CD4-positive, alpha-beta T cell treated with Interleukin-2 at 100 ng/mL for 4 hours (primary cell): ENCODE measurements around the gene RNU2-1.
"Not testable (repeated sequence)": the region's sequence is repeated elsewhere in the genome, so short reads cannot be mapped to it uniquely, and the experiment has no call there.

Source experiments
- DNase-seq: peaks from one replicate; pipeline ENCODE4 v3.0.0-alpha.2; 2020; ENCODE audit warnings: low spot score

Gene RNU2-1

DNA sequence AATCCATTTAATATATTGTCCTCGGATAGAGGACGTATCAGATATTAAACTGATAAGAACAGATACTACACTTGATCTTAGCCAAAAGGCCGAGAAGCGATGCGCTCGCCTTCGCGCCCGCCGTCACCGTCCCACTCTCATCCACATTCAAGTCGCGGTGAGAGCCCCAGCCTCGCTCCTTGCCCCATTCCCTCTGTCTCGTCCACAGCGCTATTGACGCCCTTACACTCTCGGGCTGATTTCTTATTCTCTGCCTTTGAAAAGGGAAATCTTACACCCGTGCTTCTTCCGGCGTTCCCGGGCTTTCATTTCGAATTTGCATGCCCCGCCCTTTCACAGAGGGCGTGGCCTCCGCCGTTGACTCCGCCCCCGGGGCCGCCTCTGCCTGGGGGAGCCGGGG lies at the start of gene RNU2-1:
RNU2-1 (minus strand) TSS at position 101 of the 400 bp plus-strand sequence.
- not testable (repeated sequence) for DNase-seq

DNA sequence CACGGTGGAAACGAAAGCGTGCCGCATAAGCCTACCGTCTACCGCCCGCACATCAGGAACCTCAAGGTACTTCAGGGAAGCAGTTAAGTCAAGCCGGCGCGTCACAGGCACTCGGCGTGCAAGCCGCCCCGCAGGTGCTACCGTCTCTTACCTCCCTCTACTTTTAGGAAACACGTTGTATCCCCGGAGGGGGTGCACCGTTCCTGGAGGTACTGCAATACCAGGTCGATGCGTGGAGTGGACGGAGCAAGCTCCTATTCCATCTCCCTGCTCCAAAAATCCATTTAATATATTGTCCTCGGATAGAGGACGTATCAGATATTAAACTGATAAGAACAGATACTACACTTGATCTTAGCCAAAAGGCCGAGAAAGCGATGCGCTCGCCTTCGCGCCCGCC lies 39.1 kb upstream of the RNU2-1 start:
- DNase-seq: not testable (repeated sequence)

DNA sequence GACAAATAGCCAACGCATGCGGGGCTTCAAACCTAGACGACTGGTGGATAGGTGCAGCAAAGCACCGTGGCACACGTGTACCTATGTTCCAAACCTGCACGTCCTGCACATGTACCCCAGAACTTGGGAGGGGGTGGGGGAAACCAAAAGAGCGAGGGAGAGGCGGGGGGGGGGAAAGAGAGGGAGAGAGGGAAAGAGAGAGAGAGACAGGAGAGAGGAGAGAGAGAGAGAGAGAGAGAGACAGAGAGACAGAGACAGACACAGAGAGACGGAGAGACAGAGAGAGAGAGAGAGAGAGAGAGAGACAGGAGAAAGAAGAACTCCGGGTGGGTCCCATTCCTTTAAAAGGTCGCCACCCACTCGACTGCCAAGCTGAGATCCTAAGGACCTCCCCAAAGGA lies 38.7 kb upstream of the RNU2-1 start:
- peak; percentile 0 for DNase-seq

DNA sequence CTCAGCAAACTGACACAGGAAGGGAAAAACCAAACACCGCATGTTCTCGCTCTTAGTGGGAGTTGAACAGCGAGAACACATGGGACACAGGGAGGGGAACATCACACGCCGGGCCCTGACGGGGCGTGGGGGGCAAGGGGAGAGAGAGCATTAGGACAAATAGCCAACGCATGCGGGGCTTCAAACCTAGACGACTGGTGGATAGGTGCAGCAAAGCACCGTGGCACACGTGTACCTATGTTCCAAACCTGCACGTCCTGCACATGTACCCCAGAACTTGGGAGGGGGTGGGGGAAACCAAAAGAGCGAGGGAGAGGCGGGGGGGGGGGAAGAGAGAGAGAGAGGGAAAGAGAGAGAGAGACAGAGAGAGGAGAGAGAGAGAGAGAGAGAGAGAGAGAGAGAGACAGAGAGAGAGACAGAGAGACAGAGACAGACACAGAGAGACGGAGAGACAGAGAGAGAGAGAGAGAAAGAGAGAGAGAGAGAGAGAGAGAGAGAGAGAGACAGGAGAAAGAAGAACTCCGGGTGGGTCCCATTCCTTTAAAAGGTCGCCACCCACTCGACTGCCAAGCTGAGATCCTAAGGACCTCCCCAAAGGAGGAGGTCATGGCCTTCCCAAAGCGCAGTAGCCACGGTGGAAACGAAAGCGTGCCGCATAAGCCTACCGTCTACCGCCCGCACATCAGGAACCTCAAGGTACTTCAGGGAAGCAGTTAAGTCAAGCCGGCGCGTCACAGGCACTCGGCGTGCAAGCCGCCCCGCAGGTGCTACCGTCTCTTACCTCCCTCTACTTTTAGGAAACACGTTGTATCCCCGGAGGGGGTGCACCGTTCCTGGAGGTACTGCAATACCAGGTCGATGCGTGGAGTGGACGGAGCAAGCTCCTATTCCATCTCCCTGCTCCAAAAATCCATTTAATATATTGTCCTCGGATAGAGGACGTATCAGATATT lies 37.1 kb upstream of the RNU2-1 start:
- DNase-seq: not testable (repeated sequence)

DNA sequence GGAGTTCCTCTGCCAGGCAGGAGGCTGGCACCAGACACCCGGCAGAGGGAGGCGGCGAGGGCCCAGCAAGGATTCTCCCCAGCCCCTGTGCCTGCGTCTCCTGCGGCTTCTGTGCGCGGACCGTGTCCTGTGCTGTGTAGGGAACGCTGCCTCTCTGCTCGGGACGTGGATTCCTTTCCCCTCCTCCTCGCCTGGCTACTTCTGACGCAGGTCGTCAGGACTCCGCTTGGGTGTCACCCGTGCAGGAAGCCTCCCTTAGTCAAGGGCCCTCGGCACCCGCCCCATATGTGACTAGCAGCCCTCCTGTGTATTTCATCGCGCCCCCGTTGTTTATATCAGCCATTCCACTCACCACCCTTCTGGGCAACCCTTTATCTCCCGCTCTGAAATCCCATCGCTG lies 12.7 kb upstream of the RNU2-1 start:
- DNase-seq: not testable (repeated sequence)

DNA sequence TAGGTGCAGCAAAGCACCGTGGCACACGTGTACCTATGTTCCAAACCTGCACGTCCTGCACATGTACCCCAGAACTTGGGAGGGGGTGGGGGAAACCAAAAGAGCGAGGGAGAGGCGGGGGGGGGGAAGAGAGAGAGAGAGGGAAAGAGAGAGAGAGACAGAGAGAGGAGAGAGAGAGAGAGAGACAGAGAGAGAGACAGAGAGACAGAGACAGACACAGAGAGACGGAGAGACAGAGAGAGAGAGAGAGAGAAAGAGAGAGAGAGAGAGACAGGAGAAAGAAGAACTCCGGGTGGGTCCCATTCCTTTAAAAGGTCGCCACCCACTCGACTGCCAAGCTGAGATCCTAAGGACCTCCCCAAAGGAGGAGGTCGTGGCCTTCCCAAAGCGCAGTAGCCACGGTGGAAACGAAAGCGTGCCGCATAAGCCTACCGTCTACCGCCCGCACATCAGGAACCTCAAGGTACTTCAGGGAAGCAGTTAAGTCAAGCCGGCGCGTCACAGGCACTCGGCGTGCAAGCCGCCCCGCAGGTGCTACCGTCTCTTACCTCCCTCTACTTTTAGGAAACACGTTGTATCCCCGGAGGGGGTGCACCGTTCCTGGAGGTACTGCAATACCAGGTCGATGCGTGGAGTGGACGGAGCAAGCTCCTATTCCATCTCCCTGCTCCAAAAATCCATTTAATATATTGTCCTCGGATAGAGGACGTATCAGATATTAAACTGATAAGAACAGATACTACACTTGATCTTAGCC lies 7.0 kb upstream of the RNU2-1 start:
- DNase-seq: not testable (repeated sequence)

DNA sequence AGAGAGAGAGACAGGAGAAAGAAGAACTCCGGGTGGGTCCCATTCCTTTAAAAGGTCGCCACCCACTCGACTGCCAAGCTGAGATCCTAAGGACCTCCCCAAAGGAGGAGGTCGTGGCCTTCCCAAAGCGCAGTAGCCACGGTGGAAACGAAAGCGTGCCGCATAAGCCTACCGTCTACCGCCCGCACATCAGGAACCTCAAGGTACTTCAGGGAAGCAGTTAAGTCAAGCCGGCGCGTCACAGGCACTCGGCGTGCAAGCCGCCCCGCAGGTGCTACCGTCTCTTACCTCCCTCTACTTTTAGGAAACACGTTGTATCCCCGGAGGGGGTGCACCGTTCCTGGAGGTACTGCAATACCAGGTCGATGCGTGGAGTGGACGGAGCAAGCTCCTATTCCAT lies 5.8 kb upstream of the RNU2-1 start:
- DNase-seq: not testable (repeated sequence)

DNA sequence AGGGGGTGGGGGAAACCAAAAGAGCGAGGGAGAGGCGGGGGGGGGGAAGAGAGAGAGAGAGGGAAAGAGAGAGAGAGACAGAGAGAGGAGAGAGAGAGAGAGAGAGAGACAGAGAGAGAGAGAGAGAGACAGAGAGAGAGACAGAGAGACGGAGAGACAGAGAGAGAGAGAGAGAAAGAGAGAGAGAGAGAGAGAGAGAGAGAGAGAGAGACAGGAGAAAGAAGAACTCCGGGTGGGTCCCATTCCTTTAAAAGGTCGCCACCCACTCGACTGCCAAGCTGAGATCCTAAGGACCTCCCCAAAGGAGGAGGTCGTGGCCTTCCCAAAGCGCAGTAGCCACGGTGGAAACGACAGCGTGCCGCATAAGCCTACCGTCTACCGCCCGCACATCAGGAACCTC lies 514 bp downstream of the RNU2-1 start:
- DNase-seq: not testable (repeated sequence)

DNA sequence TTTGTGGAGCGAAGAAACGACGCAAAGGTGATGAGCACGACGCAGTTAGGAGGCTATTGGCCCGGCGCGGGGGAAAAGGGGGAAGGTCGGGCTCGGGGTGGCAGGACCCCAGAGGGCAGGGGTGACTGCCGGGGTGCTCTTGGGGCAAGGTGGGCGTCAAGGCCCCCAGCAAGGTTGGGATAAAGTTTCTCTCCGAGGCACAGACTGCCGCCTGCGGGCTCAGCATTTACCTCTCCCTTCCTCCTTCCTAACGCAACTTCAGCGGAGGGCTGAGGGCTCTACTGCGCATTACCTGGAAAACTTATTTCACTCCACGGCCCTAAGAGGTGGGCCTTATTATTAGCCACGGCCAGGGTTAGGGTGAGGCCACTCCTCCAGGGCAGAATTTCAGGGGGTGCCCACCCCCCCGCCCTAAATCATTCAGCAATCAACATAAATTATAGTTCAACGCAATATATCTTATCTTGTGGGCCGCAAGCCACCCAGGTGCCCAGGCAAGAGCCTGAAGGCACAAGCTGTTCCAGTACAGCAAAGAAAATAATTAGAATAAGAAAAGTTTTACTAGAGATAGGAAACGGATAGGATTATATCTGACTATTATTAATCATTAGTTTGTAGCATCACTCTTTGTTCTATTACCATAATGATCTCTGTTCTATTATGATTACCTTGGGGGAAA lies 1.6 kb downstream of the RNU2-1 start:
- DNase-seq: peak; percentile 16

DNA sequence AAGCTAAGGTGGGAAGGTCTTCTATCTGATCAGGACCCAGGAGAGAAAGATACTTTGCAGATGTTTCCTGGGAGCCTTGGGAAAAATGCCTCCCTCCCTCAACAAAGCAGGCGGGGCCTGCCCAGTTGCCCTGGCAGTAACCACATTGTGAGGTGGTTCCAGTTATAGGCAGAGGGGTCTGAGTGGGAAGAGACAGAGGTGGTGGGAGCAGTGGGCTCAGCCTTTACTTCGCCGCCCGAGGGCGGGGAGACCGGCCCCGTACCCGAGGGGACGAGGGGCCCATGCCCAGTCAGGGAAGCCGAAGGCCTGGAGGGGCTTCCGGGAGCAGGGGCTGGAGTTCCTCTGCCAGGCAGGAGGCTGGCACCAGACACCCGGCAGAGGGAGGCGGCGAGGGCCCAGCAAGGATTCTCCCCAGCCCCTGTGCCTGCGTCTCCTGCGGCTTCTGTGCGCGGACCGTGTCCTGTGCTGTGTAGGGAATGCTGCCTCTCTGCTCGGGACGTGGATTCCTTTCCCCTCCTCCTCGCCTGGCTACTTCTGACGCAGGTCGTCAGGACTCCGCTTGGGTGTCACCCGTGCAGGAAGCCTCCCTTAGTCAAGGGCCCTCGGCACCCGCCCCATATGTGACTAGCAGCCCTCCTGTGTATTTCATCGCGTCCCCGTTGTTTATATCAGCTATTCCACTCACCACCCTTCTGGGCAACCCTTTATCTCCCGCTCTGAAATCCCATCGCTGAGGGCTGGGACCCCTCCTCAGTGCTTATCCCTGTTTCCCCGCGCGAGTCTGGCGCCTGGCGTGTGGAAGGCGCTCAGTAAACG lies 2.4 kb downstream of the RNU2-1 start:
- not testable (repeated sequence) for DNase-seq

DNA sequence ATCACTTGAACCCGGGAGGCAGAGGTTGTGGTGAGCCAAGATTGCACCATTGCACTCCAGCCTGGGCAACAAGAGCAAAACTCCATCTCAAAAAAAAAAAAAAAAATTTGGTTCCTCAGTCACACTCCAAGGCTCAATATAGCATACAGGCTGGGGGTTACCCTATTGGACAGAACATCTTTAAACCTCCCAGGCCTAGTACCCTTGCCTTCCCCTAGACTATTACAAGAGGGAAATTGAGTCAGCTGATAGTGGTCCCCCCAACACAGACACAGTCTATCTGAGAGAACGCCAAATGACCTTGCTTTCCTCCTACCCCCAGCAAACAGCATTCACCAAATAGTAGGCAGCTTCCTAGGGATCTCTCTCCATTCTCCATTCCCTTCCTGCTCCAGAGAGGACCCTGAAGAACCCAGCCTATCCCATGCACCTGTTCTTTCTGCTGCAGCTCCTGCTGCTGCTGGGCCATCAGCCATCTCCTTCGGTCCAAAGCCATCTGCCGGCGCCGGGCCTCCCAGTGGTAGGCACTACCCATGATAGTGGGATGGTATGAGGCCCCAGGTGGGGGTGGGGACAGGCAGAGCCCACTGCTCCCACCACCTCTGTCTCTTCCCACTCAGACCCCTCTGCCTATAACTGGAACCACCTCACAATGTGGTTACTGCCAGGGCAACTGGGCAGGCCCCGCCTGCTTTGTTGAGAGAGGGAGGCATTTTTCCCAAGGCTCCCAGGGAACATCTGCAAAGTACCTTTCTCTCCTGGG lies 5.6 kb downstream of the RNU2-1 start, which contains the start of gene CCDC200:
CCDC200 (minus strand) TSS at position 604 of the 763 bp plus-strand sequence; CDS start at position 535, 69 bp downstream.
- DNase-seq: not testable (repeated sequence)

DNA sequence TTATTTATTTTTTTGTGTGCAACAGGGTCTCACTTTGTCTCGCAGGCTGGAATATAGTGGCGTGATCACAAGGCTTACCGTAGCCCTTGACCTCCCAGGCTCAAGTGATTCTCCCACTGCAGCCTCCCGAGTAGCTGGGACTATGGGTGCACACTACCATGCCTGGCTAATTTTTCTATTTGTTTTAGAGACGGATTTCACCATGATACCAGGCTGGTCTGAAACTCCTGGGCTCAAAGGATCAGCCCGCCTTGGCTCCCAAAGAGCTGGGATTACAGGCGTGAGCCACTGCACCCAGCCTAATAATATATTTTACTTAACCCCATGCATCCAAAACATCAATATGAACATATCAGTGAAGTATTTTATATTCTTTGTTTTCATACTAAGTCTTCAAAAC lies 7.4 kb downstream of the RNU2-1 start:
- DNase-seq: no peak

DNA sequence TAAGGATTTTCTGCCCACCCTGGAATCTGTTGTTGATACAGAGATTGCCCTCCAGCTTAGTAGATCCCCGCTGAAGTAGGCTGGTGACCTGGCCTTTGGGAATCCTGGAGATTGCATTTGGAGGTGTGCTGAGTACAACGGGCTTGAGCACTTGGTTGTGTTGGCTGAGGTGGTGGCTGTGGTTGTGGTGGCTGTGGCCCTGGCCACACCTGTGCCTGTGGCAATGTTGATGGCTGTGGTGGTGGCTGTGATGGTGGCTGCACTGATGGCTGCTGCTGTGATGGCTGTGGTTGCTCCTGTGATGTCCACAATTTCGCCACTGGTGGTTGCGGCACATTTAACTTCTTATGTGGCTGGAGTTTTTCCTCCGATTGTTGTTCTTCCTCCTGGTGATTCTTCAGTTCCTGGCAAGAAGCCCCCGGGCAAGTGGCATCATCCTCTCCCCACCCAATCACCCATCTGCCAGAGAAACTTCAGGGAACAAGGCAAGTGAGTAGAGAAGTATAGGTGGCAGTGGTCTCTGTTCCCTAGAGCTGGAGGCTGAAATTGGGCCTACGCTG lies 9.6 kb downstream of the RNU2-1 start:
- no peak for DNase-seq

DNA sequence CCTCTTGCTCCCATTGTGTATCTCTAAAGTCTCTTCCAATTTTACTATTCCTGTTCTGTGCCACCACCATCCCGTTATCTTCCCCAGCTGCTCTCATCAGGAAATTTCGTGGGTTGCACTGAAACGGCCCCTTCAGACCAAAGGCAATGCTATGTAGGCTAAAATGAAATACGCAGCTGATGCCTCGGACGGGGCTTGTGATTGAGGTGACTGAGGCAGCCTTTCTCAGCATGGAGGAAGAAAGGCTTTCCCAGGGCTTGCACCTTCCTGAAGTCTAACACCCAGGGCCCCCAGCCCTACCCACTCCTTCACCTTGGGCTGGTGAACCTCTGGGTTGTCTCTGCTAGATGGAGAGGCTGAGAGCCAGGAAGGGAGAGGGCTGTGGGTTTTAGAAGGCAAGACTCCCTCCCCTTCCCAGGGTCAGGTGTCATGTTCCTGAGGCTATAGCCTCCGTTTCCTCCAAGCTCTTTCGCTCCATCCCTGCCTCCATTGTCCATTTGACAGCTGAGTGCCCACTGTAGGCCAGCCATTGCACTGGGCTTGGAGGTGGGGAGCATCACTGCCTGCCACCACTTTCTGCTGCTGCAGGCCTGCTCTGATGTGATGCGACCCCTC lies 13.2 kb downstream of the RNU2-1 start:
- no peak for DNase-seq

DNA sequence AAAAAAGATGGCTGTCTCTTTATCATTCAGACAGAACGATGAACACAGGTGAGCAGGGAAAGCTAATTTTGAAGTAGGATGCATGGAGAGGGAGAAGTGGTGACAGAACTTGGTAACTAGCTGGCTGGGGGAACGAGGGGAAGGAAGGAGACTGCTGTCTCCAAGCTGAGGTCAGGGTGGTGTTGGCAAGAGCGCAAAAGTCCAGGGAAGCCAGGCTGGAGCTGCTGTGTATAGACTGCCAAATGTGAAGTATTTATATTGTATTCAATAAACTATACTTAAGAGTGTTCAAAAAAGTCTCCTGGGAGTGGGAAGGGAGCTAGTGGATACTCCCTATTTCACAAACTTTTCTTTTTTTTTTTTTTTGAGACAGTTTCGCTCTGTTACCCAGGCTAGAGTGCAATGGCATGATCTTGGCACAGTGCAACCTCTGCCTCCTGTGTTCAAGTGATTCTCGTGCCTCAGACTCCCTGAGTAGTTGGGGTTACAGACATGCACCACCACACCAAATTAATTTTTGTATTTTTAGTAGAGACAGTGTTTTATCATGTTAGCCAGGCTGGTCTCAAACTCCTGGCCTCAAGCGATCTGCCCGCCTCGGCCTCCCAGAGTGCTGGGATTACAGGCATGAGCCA lies 13.9 kb downstream of the RNU2-1 start:
- DNase-seq: no peak

DNA sequence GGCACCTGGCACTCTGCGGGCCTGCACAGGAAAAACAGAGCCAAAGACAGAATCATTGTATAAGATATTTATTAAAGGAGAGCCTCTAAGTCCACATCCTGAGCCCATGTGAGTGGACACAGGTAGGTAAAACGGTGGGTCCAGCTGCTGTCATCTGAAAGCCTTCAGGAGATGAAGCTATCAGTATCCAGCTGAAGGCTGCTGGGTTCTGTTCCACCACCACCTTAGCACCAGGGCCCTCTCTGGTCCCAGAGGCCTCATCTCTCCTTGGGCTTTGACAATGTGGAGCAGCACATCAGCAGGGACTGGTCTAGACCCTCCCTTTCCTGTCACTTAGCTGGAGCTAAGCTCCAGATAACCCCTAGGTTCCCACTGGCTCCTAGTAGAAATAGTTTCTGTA lies 14.8 kb downstream of the RNU2-1 start:
- no peak for DNase-seq

DNA sequence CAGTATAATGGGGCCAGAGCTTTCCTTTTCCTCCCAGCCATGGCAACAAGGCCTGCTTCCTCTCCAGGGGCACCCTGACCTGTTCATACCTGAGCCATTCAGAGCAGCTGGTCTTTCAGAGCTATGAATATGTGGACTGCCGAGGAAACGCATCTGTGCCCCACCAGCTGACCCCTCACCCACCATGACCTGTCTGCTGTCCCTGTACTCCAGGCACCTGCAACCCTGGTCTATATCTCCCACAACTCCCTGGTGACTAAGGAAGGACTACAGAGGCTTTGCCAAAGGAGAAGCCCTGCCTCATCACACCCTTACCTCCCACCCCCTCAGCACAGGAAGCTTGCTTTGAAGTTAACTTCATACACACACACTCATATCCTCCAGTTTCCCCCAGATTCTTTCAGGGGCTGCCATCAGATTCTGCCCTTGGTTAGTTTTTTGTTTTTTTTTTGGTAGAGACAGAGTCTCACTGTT lies 16.1 kb downstream of the RNU2-1 start:
- DNase-seq: no peak

DNA sequence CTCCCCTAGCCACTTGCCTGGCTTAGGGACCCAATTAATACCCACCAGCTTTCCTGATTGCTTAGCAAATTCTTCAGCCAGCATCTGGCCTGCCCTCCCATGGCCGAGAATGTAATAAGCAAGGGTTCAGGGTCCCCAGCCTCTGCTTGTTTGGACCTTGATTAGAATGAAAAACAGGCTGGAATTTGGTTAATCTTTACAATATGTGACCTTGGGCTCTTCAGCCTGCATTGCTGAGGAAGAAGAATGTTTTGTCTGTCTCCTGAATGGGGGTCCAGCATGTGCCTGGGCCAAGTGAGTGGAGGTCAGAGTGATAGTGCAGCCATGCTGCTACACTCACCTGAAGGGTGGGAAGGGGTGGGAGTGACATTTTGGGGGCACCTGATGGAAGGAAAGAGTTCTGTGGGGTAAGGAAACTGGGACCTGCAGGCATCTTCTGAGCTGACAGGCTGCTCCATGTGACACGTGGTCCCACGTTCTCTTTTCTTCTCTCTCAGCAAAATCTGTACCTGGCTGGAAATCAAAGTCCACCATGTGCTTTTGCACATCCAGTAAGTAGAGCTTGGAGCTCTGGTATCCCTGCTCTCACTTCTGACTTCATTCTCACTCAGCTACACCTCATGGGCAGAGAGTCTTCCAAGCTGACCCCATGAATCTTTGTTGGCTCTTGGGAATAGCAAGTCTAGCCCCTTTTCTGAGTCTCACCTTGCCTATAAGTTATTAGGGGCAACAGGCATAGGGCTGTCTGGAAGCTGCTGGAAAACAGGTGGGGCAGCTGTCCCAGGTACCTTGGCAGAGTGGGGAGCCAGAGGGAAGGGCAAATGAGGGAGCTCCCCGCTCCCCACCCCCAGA lies 16.8 kb downstream of the RNU2-1 start:
- DNase-seq: no peak
